Lower lobe of right lung (tissue), 2 donors: ENCODE results near the gene ATG14. TPM values are rescaled to one million over a fixed set of nuclear protein-coding genes. Genes with fewer than 3 reads are reported as not detected.

Experiments
- ATAC-seq, 2 donors: fragments of 200-7000 bp; cut with Tn5 transposase; one replicate each; pipeline ENCODE4 v1.9.1; 2020 to 2022; ENCODE audit warnings: mild to moderate bottlenecking in 2 of 2, moderate library complexity in 2 of 2
- DNase-seq: peaks from one replicate; pipeline ENCODE4 v3.0.0-alpha.2; 2020
- H3K27ac ChIP-seq: fragments of 200-600 bp; one replicate; pipeline ENCODE4 v1.8.0; 2022
- H3K27me3 ChIP-seq: fragments of 200-600 bp; one replicate; pipeline ENCODE4 v1.8.0; 2022; ENCODE audit warnings: low read depth
- H3K36me3 ChIP-seq: fragments of 200-600 bp; one replicate; pipeline ENCODE4 v1.8.0; 2022; ENCODE audit warnings: mild to moderate bottlenecking
- H3K4me1 ChIP-seq: fragments of 200-600 bp; one replicate; pipeline ENCODE4 v1.8.0; 2022
- H3K4me3 ChIP-seq: fragments of 200-600 bp; one replicate; pipeline ENCODE4 v1.8.0; 2022; ENCODE audit warnings: mild to moderate bottlenecking
- H3K9me3 ChIP-seq: fragments of 200-600 bp; one replicate; pipeline ENCODE4 v1.8.0; 2022
- CTCF ChIP-seq: fragments of 200-600 bp; IDR thresholded peaks from one replicate; pipeline ENCODE4 v1.8.0; 2022; ENCODE audit warnings: antibody characterized with exemption, mild to moderate bottlenecking
- intact Hi-C: fragments of 100-400 bp; cut with DNase I; formaldehyde crosslinking; loops from one replicate; pipeline ENCODE4 v1.11.0; 2022
- total RNA-seq: library from RNA; stranded (reverse); fragmentation: NEBNext Ultra II Directional; extraction: Animal tissue kit (Norgen Biotek cat#: 25700); gene quantifications from one replicate; pipeline ENCODE4 v1.2.1, GENCODE V29; 2021
- donor health status: DM: no; HTN: yes; CAD: no; lungs with severe emphysema.

Gene ATG14
- total RNA-seq, 1 donor from 2014 or later, result 9.8 TPM

GRCh38 chr14:55372423-55372822 lies 39.2 kb downstream of the ATG14 start:
- no peaks in the 10 kb centered on the region for H3K27me3 ChIP-seq
- H3K4me3 ChIP-seq, result no peak overlapping the region
- intact Hi-C loops, result no loop called here
- TF ChIP-seq CTCF, result no peak
- H3K27ac ChIP-seq, result no peak overlapping the region
- peaks cover 59% of the 10 kb centered on the region for H3K36me3 ChIP-seq
- ATAC-seq (no peak), DNase-seq (no peak)
- H3K9me3 ChIP-seq, result no peaks in the 10 kb centered on the region
- no peaks in the 10 kb centered on the region for H3K4me1 ChIP-seq

- Histone ChIP-seq H3K4me1 (no peaks in the 10 kb centered on the region), H3K27ac (no peak overlapping the region), H3K9me3 (no peaks in the 10 kb centered on the region), H3K27me3 (no peaks in the 10 kb centered on the region), H3K36me3 (peaks cover 51% of the 10 kb centered on the region), H3K4me3 (no peak overlapping the region)
- ATAC-seq (no peak), DNase-seq (no peak)
- TF ChIP-seq CTCF, result no peak
- intact Hi-C loops, result no loop called here
Measured at GRCh38 chr14:55370883-55371455, 40.7 kb downstream of the ATG14 start.

GRCh38 chr14:55366271-55366670 lies 45.4 kb downstream of the ATG14 start:
- DNase-seq (no peak), ATAC-seq (no peak)
- H3K4me3 ChIP-seq, result no peak overlapping the region

GRCh38 chr14:55361190-55361589 lies 50.4 kb downstream of the ATG14 start:
- ATAC-seq (no peak), DNase-seq (no peak)
- no peak for TF ChIP-seq CTCF
- H3K4me3 ChIP-seq, result no peak overlapping the region
- no peaks in the 10 kb centered on the region for H3K27me3 ChIP-seq
- H3K9me3 ChIP-seq, result no peaks in the 10 kb centered on the region
- intact Hi-C loops, result no loop called here
- no peak overlapping the region for H3K27ac ChIP-seq
- peaks cover 9% of the 10 kb centered on the region for H3K36me3 ChIP-seq
- peaks cover 5% of the 10 kb centered on the region for H3K4me1 ChIP-seq

More at GRCh38 chr14:55366271-55366670, 45.4 kb downstream of the ATG14 start:
- H3K27me3 ChIP-seq, result no peaks in the 10 kb centered on the region
- no peak overlapping the region for H3K27ac ChIP-seq
- peaks cover 41% of the 10 kb centered on the region for H3K36me3 ChIP-seq
- H3K9me3 ChIP-seq, result no peaks in the 10 kb centered on the region
- intact Hi-C loops, result no loop called here
- no peaks in the 10 kb centered on the region for H3K4me1 ChIP-seq
- TF ChIP-seq CTCF, result no peak

GRCh38 chr14:55359307-55359706 lies 52.3 kb downstream of the ATG14 start:
- no peak for ATAC-seq
- H3K27me3 ChIP-seq, result no peaks in the 10 kb centered on the region
- TF ChIP-seq CTCF, result no peak
- DNase-seq, result no peak
- no peaks in the 10 kb centered on the region for H3K9me3 ChIP-seq
- H3K27ac ChIP-seq, result no peak overlapping the region
- H3K36me3 ChIP-seq, result peaks cover 8% of the 10 kb centered on the region
- intact Hi-C loops, result no loop called here
- H3K4me3 ChIP-seq, result no peak overlapping the region
- H3K4me1 ChIP-seq, result peaks cover 9% of the 10 kb centered on the region
